ENCODE measurements around the gene PEAK3. TPM values are rescaled to one million over a fixed set of nuclear protein-coding genes. Genes with fewer than 3 reads are reported as not detected.

Gene PEAK3
- total RNA-seq, 2 donors from 2014 or later, result 0.66 to 0.78 TPM

- intact Hi-C loops (cut with DNase I), result loop anchor here (5.0 kb wide), 1 partner anchor 99 kb away; no protein-coding TSS in a partner anchor
- Histone ChIP-seq H3K4me3 (no peak overlapping the region), H3K4me1 (peaks cover 26% of the 10 kb centered on the region), H3K9me3 (no peaks in the 10 kb centered on the region), H3K27me3 (peaks cover 5 to 39% of the 10 kb centered on the region in 2 donors), H3K27ac (no peak overlapping the region), H3K36me3 (replicated peaks in 1 of 2; ENCODE audit: insufficient read depth in 1 of 2, low read depth in 2 of 2) (no peaks in the 10 kb centered on the region)
- ATAC-seq (no peak), DNase-seq (no peak)
- no peak for TF ChIP-seq POLR2A (IDR thresholded peaks at IDR 0.05)
- TF ChIP-seq CTCF (IDR thresholded peaks at IDR 0.05), result no peak
- WGBS, 2 donors, result 72 to 81% methylated on average over 9 to 13 of the region's 17 CpGs
Measured at GRCh38 chr19:2288338-2288817, 6.4 kb upstream of the PEAK3 start.

DNA sequence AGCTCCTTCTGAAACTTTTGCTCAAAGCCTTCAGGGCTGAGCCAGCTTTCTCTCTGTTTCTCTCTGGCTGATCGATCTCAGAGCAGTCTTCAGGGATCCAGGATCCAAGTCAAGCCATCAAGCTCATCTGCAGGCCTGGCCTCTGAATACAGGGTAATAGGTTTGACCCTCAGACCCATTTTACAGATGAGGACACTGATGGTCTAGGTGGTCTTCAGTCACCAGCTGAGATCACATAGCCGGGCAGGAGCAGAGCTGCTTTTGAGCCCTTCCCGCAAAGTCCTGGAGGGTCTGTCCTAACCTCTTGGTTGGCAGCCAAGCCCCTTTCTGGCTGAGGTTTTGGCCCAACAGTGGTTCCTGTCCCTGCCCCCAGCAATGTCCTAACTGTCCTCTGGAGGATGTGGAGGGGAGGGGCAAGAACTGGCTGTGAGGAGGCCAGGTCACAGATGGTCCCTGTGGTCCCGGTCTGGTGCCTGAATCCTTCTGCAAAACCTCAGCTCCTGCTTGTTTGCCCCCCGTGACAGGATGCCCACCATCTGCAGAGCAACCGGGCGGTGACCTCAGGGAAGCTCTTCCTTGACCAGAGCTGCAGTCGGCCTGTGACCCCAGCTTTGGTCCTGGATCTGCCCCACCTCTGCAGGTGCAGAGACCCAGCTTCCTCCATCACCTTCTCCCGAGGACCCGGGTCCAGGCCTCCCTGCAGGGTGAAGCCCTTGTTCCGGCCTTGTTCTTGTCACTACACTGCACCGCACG is 5.8 kb upstream of the PEAK3 start:
- Histone ChIP-seq H3K4me1 (peaks cover 26% of the 10 kb centered on the region), H3K9me3 (no peaks in the 10 kb centered on the region), H3K27ac (no peak overlapping the region), H3K27me3 (peaks cover 5 to 37% of the 10 kb centered on the region in 2 donors), H3K4me3 (no peak overlapping the region), H3K36me3 (replicated peaks in 1 of 2; ENCODE audit: insufficient read depth in 1 of 2, low read depth in 2 of 2) (no peaks in the 10 kb centered on the region)
- ATAC-seq (no peak), DNase-seq (no peak)
- TF ChIP-seq CTCF (IDR thresholded peaks at IDR 0.05) (no peak), POLR2A (IDR thresholded peaks at IDR 0.05) (no peak)
- 73 to 75% methylated on average over 6 to 12 of the region's 13 CpGs for WGBS, 2 donors
- intact Hi-C loops (cut with DNase I), result loop anchor here (5.0 kb wide), 1 partner anchor 100 kb away; no protein-coding TSS in a partner anchor

- H3K27me3 ChIP-seq, result peaks cover 5 to 29% of the 10 kb centered on the region in 2 donors
Measured at GRCh38 chr19:2286402-2287140, 4.6 kb upstream of the PEAK3 start.

GRCh38 chr19:2283835-2284507 is 2.0 kb upstream of the PEAK3 start:
- H3K9me3 ChIP-seq, result no peaks in the 10 kb centered on the region

More at GRCh38 chr19:2286402-2287140, 4.6 kb upstream of the PEAK3 start:
- Histone ChIP-seq H3K27ac (no peak overlapping the region), H3K4me1 (peaks cover 26% of the 10 kb centered on the region), H3K36me3 (replicated peaks in 1 of 2; ENCODE audit: insufficient read depth in 1 of 2, low read depth in 2 of 2) (no peaks in the 10 kb centered on the region), H3K9me3 (no peaks in the 10 kb centered on the region), H3K4me3 (no peak overlapping the region)
- no peak for TF ChIP-seq POLR2A (IDR thresholded peaks at IDR 0.05)
- no peak for TF ChIP-seq CTCF (IDR thresholded peaks at IDR 0.05)
- intact Hi-C loops (cut with DNase I), result loop anchor here (5.0 kb wide), 1 partner anchor 101 kb away; no protein-coding TSS in a partner anchor
- DNase-seq (no peak), ATAC-seq (no peak)
- WGBS, 2 donors, result 72 to 79% methylated on average over 16 to 20 of the region's 20 CpGs

More at GRCh38 chr19:2283835-2284507, 2.0 kb upstream of the PEAK3 start:
- Histone ChIP-seq H3K4me1 (peaks cover 13% of the 10 kb centered on the region), H3K27ac (no peak overlapping the region), H3K36me3 (replicated peaks in 1 of 2; ENCODE audit: insufficient read depth in 1 of 2, low read depth in 2 of 2) (no peaks in the 10 kb centered on the region), H3K27me3 (peaks cover 0 to 5% of the 10 kb centered on the region in 2 donors), H3K4me3 (no peak overlapping the region)
- DNase-seq (no peak), ATAC-seq (no peak)
- intact Hi-C loops (cut with DNase I), result no loop called here
- 93 to 95% methylated on average over 8 of the region's 8 CpGs for WGBS, 2 donors
- no peak for TF ChIP-seq CTCF (IDR thresholded peaks at IDR 0.05)
